Cerebellar cortex (tissue), 1 donor: ENCODE results near the gene GIMAP2.
A peak's percentile ranks its signal among the peaks of the same experiment; 100 is the strongest.
"Not testable (repeated sequence)": the region's sequence is repeated elsewhere in the genome, so short reads cannot be mapped to it uniquely, and the experiment has no call there.

Source experiments
- DNase-seq: peaks from one replicate; pipeline ENCODE4 v3.0.0-alpha.2; 2015; ENCODE audit warnings: low spot score

The GIMAP2 gene

GRCh38 chr7:150676854-150677253 lies 8.7 kb upstream of the GIMAP2 start:
- DNase-seq, result not testable (repeated sequence)

GRCh38 chr7:150678601-150679000 lies 6.9 kb upstream of the GIMAP2 start:
- not testable (repeated sequence) for DNase-seq

- not testable (repeated sequence) for DNase-seq
These were observed 5.1 kb upstream of the GIMAP2 start for GRCh38 chr7:150680364-150680763.

DNA sequence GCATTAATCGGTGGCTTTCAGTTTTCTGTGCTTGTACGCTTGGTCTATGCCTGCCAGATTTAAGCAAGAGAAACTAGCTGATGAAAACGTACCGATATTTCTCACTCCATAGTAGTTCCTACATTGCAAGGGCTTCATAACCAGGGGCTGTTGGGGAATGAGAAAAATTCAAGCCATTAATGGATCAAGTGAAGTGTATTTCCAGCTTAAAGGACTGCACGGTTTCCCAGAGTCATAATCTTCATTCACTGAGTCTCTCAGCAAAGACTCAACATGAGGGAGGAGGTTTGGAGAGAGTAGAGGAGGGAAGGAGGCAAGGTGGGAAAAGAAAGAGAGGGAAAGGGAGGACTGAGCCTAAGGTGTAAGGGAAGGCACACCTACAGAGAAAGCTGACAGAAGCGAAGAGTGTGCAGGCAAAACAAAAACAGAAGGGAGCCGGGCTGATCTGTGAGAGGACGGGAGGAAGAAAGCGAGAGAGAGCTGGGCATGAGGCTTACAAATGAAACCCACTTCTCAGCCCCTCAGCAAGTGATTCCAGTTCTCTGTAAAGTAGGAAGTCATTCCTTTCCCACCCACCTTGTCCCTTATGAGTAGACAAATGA lies 625 bp downstream of the GIMAP2 start:
- DNase-seq, result peak; percentile 1

- no peak for DNase-seq
These were observed 3.1 kb downstream of the GIMAP2 start for GRCh38 chr7:150688630-150689029.

- no peak for DNase-seq
These were observed 10.1 kb downstream of the GIMAP2 start for GRCh38 chr7:150695654-150696053.

DNA sequence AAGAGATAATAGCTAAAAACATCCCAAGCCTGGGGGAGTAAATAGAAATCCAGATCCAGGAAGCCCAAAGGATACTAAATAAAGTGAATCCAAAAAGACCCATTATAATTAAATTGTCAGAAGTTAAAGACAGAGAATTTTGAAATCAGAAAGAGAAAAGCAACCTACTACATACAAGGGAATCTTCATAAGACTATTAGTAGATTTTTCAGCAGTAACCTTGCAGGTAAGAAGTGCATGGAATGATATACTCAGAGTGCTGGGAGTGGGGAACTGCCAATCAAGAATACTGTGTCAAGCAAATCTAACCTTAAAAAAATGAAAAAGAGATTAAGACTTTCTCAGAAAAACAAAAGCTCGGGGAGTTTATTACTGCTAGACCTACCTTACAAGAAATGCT lies 17.7 kb downstream of the GIMAP2 start:
- no peak for DNase-seq

DNA sequence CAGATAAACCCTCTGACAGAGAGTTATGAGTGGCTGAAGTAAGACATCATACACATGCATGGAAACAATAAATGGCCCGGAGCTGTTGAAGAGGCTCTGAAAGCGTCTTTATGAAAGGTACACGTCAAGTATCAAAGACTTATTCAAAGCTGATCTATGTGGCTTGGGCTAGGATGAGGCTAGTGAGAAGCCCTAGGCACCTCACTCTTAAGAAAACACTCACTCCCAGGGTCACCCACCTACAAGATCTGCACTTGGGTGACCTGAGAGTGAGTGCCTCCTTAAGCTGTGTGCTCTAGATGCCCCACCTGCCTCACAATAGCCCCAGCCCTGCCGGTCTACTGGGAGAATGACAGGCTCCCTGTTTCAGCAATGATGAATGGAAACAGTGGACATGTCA lies 29.8 kb downstream of the GIMAP2 start:
- no peak for DNase-seq

- DNase-seq, result no peak
These were observed 30.2 kb downstream of the GIMAP2 start for GRCh38 chr7:150715738-150716137.

DNA sequence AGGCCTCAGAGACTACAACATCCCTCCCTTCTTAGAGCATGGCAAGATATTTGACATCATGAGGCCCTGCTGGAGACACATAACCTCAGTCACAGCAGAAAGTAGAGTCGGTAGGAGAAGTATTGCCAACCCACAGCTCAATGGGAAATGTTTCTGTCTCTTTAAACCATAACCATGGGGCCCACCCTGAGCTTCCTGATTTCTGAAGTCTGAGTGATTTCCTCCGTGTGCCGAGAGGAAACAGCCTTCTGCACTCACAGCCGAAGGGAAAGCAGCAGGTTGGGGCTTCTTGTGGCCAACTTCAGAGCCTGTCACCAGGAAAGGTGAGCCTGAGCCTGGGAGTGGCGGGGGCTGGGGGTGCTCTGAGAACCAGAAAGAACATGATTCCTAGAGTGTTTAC lies 30.9 kb downstream of the GIMAP2 start, which contains the start of gene GIMAP1:
TSS of gene GIMAP1 (plus strand) at position 246 of the 400 bp plus-strand sequence. CDS start 2,435 bp downstream, outside the sequence.
- DNase-seq, result no peak

- no peak for DNase-seq
These were observed 31.4 kb downstream of the GIMAP2 start for GRCh38 chr7:150716939-150717338.

GRCh38 chr7:150717814-150718420 lies 32.4 kb downstream of the GIMAP2 start:
- DNase-seq, result no peak

DNA sequence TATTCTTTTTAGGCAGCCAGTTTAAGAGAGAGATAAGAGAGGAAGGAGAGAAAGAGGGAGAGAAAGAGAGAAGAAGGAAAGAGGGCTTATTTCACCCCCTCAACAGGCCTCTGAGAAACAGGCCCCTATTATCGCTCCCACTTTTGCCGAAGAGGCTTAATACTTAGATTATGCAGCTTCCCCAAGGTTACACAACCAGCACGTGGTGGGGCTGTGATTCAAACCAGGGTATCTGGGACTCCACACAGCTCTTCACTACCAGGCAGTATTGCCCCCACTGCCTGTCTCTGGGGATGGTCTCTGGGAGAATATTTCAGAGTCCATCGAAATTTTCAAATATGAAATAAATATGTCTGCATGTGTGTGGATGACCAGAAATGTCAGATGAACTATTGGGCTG lies 33.9 kb downstream of the GIMAP2 start:
- DNase-seq, result no peak

- DNase-seq, result no peak
These were observed 34.7 kb downstream of the GIMAP2 start for GRCh38 chr7:150719960-150720891.

DNA sequence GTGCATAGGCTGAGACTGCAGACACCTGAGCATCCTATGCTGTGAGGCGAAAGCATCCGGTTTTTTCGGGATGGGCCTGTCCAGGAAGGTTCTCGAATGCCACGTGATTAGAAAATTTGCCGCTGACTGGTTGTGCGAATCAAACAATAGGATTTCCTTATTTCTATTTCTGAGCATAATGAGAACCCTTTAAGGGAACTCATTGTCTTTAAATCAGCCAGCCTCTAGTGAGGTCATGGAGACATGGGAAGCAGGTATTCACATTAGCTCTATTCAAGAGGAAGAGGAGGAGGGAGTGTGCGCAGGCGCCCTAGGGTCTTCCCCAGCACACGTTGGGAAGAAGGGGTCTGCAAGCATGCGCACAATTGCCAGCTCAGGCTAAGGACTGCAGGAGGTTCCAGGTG lies 36.5 kb downstream of the GIMAP2 start:
- no peak for DNase-seq

DNA sequence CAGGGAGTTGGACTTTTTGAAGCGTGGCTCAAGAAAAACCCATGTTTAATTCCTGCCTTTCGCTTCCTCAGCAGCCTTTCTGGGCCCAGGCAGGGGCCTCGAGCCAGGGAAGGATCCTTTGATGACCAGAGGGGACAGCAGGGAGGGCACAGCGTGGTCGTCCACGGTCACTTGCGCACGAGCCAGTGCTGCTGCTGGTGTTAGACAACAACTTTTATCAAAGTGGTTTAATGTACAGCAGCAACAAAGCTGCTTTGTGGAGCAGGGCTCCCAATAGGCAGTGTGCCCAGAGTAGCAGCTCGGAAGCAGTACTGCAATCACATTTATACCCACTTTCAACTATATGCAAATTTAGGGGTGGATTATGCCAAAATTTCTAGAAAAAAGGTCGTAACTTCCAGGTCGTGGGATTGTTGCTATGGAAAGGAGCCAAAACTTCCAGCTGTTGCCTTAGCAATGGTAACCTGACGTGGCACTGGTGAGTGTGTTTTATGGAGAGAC lies 37.0 kb downstream of the GIMAP2 start:
- DNase-seq, result no peak

- DNase-seq, result no peak
These were observed 38.0 kb downstream of the GIMAP2 start for GRCh38 chr7:150723467-150723866.

DNA sequence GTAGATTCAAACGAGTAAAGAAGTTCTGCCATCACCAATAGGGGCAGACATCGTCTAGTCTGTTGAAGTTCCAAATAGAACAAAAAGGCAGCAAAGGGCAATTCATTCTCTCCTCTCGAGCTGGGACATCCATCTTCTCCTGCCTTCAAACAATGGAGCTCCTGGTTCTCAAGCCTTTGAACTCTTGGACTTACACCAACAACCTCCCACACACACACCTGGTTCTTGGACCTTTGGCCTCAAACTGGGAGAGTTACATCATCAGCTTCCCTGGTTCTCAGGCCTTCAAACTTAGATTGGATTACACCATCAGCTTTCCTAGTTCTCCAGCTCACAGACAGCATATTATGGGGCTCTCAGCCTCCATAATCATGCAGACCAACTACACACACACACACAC lies 41.9 kb downstream of the GIMAP2 start:
- no peak for DNase-seq

GRCh38 chr7:150728011-150728410 lies 42.5 kb downstream of the GIMAP2 start:
- no peak for DNase-seq

DNA sequence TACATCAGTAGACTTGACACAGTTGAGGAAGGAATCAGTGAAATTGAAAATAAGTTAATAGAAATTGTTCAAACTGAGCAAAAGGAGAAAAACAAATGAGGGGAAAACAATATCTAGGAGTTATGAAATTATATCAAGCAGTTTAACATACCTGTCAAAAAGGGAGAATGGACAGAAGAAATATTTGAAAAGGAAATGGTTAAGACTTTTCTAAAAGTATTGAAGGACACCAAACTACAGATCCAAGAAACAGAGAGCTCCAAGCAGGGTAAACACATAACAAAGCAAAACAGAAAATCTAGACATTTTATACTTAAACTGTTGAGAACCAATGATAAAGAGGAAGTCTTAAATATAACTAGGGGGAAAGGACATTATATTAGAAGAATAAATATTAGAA lies 43.1 kb downstream of the GIMAP2 start:
- DNase-seq, result no peak

- no peak for DNase-seq
These were observed 46.4 kb downstream of the GIMAP2 start for GRCh38 chr7:150731916-150732315.

DNA sequence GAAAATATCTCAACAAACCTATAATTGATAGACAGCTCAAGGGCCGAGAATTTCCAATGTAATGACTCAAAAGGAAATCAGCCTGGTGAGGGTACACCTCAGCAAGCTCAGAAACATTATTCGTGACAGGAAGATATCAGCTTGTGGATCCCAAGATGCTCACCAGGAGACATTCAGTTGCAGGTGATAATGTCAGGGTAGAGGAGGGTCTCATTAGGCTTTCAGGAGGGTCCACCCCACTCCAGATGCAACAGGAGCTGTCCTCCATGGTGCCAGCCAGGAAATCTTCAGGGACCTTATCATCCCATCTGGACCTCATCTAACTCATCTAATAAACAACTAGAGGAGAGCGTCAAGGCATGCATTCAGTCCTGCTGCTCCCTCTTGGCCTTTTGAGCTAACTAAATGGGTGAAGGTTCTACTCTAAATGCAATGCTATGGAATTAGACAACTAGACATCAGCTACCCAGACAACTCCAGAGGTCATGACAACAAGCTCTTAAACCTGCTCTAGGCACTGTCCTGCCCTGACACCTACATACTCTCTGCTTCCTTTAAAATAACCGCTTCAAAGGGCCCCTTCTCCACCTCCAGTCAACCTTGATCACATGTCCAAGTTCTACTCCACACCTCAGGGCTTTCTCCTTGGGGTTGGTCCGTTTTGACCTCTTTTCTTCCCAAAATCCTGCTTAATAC lies 47.4 kb downstream of the GIMAP2 start:
- DNase-seq, result no peak
